ENCODE measurements around the gene MARK2. TPM values are rescaled to one million over a fixed set of nuclear protein-coding genes. Genes with fewer than 3 reads are reported as not detected.

MARK2 gene
- total RNA-seq, 1 donor from 2014 or later = 31.8 TPM

DNA sequence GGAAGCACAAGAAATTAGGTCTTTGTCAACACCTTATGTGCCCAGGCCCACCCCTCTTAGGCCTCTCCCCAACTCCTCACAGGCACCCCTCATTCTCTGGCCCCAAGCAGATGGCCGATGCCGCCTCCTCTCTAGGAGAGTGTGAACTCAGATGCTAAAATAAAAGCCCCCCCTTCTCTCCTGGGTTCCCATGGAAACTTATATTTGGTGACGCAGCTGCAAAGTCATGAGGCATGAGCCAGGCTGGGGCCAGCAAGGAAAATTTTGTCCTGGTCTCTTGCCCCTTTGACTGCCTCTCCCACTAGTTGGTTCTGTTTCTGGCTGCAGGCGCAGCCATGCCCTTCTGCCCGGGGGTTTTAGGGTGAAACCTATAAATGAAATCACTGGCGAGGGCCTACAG lies 66.3 kb downstream of the MARK2 start:
- Mint-ChIP-seq H3K27me3 (ENCODE audit: unreplicated experiment) (no peaks in the 10 kb centered on the region), H3K9me3 (ENCODE audit: unreplicated experiment) (no peaks in the 10 kb centered on the region), H3K36me3 (ENCODE audit: unreplicated experiment) (peaks cover 36% of the 10 kb centered on the region), H3K27ac (ENCODE audit: unreplicated experiment) (no peak overlapping the region), H3K4me1 (ENCODE audit: unreplicated experiment) (peaks cover 4% of the 10 kb centered on the region), H3K4me3 (ENCODE audit: unreplicated experiment) (no peak overlapping the region)
- TF ChIP-seq, protein P1, sequence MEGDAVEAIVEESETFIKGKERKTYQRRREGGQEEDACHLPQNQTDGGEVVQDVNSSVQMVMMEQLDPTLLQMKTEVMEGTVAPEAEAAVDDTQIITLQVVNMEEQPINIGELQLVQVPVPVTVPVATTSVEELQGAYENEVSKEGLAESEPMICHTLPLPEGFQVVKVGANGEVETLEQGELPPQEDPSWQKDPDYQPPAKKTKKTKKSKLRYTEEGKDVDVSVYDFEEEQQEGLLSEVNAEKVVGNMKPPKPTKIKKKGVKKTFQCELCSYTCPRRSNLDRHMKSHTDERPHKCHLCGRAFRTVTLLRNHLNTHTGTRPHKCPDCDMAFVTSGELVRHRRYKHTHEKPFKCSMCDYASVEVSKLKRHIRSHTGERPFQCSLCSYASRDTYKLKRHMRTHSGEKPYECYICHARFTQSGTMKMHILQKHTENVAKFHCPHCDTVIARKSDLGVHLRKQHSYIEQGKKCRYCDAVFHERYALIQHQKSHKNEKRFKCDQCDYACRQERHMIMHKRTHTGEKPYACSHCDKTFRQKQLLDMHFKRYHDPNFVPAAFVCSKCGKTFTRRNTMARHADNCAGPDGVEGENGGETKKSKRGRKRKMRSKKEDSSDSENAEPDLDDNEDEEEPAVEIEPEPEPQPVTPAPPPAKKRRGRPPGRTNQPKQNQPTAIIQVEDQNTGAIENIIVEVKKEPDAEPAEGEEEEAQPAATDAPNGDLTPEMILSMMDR (IDR thresholded peaks at IDR 0.05) = no peak
- DNase-seq (ENCODE audit: extremely low spot score, unreplicated experiment) = no peak

- H3K27me3 Mint-ChIP-seq (ENCODE audit: unreplicated experiment) = no peaks in the 10 kb centered on the region
- no peaks in the 10 kb centered on the region for H3K9me3 Mint-ChIP-seq (ENCODE audit: unreplicated experiment)
- no peak for DNase-seq (ENCODE audit: extremely low spot score, unreplicated experiment)
- H3K36me3 Mint-ChIP-seq (ENCODE audit: unreplicated experiment) = peaks cover 29% of the 10 kb centered on the region
- peaks cover 8% of the 10 kb centered on the region for H3K4me1 Mint-ChIP-seq (ENCODE audit: unreplicated experiment)
- H3K4me3 Mint-ChIP-seq (ENCODE audit: unreplicated experiment) = no peak overlapping the region
- no peak overlapping the region for H3K27ac Mint-ChIP-seq (ENCODE audit: unreplicated experiment)
- TF ChIP-seq, protein P1 (IDR thresholded peaks at IDR 0.05) = no peak
Observed at GRCh38 chr11:63906087-63906486, 67.2 kb downstream of the MARK2 start.

DNA sequence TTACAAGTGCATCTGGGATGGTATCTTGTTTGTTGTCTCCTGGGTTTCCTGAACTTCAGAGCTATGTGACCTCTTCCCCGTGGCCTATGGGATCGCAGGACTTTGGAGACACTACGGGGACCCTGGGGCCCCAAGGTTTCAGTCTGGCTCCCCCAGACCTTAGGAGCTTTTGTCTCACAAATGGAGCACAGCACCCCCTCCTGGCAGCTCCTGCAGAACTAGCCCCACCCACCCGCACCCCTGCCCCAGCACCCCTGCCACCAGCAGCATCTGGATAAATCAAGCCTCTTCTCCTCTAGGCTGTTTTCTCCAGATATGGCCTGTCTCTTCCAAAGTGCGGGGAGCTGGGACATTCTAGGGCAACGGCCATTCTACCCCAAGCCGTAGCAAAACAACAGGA lies 67.7 kb downstream of the MARK2 start:
- TF ChIP-seq, protein P1 (IDR thresholded peaks at IDR 0.05) = peak; percentile 51
- no peak for DNase-seq (ENCODE audit: extremely low spot score, unreplicated experiment)
- Mint-ChIP-seq H3K27ac (ENCODE audit: unreplicated experiment) (peak overlapping the region; percentile 14), H3K4me1 (ENCODE audit: unreplicated experiment) (peaks cover 11% of the 10 kb centered on the region), H3K9me3 (ENCODE audit: unreplicated experiment) (no peaks in the 10 kb centered on the region), H3K36me3 (ENCODE audit: unreplicated experiment) (peaks cover 27% of the 10 kb centered on the region), H3K27me3 (ENCODE audit: unreplicated experiment) (no peaks in the 10 kb centered on the region), H3K4me3 (ENCODE audit: unreplicated experiment) (no peak overlapping the region)

DNA sequence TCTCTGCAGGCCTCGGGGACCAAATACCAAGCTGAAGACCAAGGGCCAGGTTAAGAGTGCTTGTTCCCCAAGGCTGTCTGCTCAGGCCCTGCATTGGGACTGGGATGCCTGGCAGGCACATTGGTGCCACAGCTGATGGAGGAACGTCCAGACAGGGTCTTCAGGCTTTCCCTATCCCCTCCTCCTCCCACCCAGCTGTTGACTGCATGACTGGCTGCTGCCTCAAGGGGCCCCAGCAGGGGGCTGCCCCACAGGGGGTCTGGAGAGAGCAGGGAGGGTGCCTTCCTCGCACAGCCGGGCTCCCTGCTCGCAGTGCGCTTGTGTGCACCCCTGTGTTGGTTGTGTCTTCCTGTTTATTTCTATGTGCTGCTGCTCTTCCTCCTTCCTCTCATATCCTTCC lies 68.2 kb downstream of the MARK2 start:
- Mint-ChIP-seq H3K36me3 (ENCODE audit: unreplicated experiment) (peaks cover 24% of the 10 kb centered on the region), H3K4me1 (ENCODE audit: unreplicated experiment) (peaks cover 11% of the 10 kb centered on the region), H3K9me3 (ENCODE audit: unreplicated experiment) (no peaks in the 10 kb centered on the region), H3K27ac (ENCODE audit: unreplicated experiment) (peak overlapping the region; percentile 14), H3K27me3 (ENCODE audit: unreplicated experiment) (no peaks in the 10 kb centered on the region), H3K4me3 (ENCODE audit: unreplicated experiment) (no peak overlapping the region)
- no peak for DNase-seq (ENCODE audit: extremely low spot score, unreplicated experiment)
- TF ChIP-seq, protein P1 (IDR thresholded peaks at IDR 0.05) = no peak

DNA sequence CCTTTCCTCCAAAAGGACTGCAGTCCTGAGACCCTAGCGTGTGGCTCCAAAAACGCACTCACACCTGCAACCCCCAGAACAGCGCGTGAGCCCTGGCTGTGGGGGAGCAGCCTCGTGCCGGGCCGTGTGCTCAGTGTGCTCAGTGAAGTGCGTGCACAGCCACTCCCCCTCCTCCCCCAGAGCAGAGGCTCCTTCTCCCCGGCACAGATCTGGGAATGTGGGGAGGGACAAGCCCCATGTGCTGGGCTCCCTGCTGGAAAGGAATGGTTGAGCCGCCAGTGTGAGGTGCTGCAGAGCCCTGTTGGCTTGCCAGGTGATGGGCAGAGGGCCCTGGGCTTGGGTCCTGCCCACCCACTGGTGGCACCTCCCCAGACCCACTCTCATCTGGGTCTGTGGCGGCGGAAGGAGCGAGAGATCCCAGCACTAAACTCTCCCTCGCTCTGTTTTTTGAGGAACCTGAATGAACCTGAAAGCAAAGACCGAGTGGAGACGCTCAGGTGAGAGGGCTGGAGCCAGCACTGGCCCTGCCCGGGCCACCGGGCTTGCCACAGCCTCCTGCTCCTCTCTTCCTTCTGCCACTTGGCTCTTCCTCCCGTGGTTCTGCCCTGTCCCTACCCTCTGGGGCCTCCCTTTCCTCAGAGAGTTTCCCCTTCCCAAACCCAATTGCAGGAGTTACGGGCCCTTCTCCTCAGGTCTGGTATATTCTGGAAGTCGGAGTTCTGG lies 69.1 kb downstream of the MARK2 start:
- no peak for DNase-seq (ENCODE audit: extremely low spot score, unreplicated experiment)
- no peak overlapping the region for H3K4me3 Mint-ChIP-seq (ENCODE audit: unreplicated experiment)
- no peaks in the 10 kb centered on the region for H3K9me3 Mint-ChIP-seq (ENCODE audit: unreplicated experiment)

More for the DNA sequence above, 69.1 kb downstream of the MARK2 start:
- Mint-ChIP-seq H3K27me3 (ENCODE audit: unreplicated experiment) (no peaks in the 10 kb centered on the region), H3K4me1 (ENCODE audit: unreplicated experiment) (peaks cover 11% of the 10 kb centered on the region), H3K36me3 (ENCODE audit: unreplicated experiment) (peaks cover 20% of the 10 kb centered on the region), H3K27ac (ENCODE audit: unreplicated experiment) (no peak overlapping the region)
- TF ChIP-seq, protein P1 (IDR thresholded peaks at IDR 0.05) = no peak

Measured in osteocyte (in vitro differentiated cells).